ENCODE results near the gene SPATA2.

GRCh38 chr20:49925901-49926454 is 10.6 kb upstream of the SPATA2 start:
- no peak for TF ChIP-seq EZH2 (IDR thresholded peaks at IDR 0.05; ENCODE audit: insufficient read depth, poor library complexity, severe bottlenecking)
- TF ChIP-seq EZH2phosphoT487 (IDR thresholded peaks at IDR 0.05; ENCODE audit: insufficient read depth, low read depth), result no peak

Data from GM23248 (cell line).